Measurements from ENCODE around the gene SFPQ.

The SFPQ gene

GRCh38 chr1:35187816-35188342 is 5.1 kb downstream of the SFPQ start:
- DNase-seq (ENCODE audit: insufficient read length, low spot score) (no peak), FAIRE-seq (no peak)
- TF ChIP-seq CTCF (IDR thresholded peaks at IDR 0.05; ENCODE audit: insufficient read depth, missing control alignments) = no peak

DNA sequence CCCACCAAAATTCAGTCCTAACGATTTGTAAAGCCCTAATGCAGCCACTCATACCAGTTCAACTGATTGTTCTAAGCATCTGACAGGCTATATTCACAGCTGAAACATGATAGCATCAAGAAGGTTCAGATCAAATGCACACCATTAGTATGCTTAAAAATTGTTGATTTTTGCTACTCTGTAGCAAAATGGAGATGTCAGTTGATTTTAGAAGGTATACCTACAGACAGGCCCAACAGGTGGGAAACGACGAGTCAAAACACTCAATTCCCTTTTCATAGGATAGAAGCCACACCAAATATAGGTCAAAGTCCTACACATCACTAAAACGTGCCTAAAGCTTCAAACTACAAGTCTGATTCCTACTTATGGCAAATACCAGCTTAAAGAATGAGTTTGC is 6.7 kb downstream of the SFPQ start:
- no peak for FAIRE-seq
- TF ChIP-seq CTCF (IDR thresholded peaks at IDR 0.05; ENCODE audit: insufficient read depth, missing control alignments) = no peak
- no peak for DNase-seq (ENCODE audit: insufficient read length, low spot score)

DNA sequence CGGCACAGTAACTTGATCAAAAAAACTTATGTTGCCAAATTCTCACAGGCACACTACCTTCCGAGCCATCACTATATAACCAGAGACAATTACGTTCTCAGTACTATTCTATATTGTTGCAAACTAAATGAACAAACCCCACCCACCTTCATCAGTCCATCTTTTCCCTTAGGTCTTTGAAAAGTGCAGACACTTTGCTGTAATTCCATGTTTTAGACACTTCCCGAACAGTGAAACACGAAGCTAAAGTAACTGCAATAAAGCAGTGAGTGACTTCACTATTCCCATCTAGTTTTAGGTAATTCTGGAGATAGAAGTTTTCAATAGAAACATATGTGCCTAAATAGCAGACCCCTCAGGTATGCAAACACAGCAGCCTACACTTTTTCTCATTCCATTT is 7.7 kb downstream of the SFPQ start:
- DNase-seq (ENCODE audit: insufficient read length, low spot score) (no peak), FAIRE-seq (no peak)
- TF ChIP-seq CTCF (IDR thresholded peaks at IDR 0.05; ENCODE audit: insufficient read depth, missing control alignments) = no peak

GRCh38 chr1:35184495-35185199 is 8.3 kb downstream of the SFPQ start:
- FAIRE-seq (no peak), DNase-seq (ENCODE audit: insufficient read length, low spot score) (no peak)
- TF ChIP-seq CTCF (IDR thresholded peaks at IDR 0.05; ENCODE audit: insufficient read depth, missing control alignments) = no peak

DNA sequence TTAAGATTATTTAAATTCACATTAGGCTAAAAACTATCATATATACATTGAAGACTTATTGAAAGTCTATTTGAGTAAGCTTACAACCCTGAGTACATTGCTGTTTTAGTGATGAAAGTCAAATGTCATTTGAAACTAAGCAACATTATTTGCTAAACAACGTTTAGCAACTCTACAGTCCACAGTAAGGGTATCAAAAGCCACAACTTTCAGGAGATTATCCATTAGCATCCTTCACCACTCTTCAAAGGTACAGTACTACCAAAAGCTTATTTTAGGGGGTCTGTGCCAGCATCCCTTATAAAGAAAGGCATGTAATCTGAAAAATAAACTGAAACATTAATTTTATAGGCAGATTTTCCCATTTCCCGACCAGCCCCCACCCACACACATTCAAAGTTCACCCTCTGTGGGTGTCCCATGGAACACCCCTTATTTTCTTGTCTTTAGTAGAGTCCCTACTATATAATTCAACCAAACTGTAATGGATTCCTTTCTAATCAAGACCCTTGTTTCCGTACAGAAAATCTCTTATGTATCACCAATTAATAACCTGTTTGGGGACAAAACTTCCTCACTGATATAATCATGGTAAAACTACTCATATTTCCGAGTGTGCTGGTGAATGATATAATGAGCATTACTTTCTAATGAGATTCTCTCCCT is 11.0 kb downstream of the SFPQ start:
- DNase-seq (ENCODE audit: insufficient read length, low spot score) = no peak
- no peak for FAIRE-seq
- no peak for TF ChIP-seq CTCF (IDR thresholded peaks at IDR 0.05; ENCODE audit: insufficient read depth, missing control alignments)

DNA sequence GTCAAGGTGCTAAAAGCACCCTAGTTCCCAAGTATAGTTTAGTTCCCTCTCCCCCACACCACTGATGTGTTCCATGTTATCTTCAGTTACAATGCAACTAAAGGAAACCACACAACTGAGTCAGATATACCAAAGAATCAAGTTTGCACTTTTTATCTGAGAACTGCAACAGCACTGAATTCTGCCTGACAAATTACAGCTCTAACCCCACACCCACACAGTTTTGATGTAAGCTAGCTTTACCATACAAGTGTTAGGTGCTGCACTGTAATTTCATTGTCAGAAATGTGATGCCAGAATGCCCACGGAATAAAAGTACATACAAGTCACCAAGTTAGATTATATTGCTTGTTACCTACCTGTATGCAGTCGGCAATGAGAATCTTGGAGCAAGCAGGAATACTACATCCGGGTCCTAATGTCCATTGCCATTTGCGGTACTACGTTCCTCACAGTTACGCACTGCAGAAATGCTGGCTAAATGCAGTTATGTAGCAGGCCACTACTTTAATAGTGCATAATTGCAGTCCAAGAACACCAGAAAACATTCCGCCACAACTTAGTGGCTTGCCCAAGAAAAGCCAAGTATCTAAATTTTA is 12.1 kb downstream of the SFPQ start:
- DNase-seq (ENCODE audit: insufficient read length, low spot score) = no peak
- FAIRE-seq = no peak
- no peak for TF ChIP-seq CTCF (IDR thresholded peaks at IDR 0.05; ENCODE audit: insufficient read depth, missing control alignments)
